ENCODE data around the gene KLHL17.
"Not testable (repeated sequence)": the region's sequence is repeated elsewhere in the genome, so short reads cannot be mapped to it uniquely, and the experiment has no call there.

DNA sequence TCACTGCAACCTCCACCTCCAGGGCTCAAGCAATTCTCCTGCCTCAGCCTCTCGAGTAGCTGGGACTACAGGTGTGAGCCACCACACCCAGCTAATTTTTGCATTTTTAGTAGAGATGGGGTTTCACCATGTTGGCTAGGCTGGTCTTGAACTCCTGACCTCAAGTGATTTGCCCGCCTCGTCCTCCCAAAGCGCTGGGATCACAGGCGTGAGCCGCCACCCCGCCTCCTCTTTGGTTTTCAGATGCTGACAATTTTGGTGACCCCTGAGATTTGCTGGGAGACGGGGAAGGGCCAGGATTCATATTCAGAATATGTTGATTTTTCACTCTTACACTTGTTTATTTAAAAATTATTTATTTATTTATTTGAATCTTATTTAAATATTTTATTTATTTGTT lies 49.7 kb downstream of the KLHL17 start:
- TF ChIP-seq, protein P1, sequence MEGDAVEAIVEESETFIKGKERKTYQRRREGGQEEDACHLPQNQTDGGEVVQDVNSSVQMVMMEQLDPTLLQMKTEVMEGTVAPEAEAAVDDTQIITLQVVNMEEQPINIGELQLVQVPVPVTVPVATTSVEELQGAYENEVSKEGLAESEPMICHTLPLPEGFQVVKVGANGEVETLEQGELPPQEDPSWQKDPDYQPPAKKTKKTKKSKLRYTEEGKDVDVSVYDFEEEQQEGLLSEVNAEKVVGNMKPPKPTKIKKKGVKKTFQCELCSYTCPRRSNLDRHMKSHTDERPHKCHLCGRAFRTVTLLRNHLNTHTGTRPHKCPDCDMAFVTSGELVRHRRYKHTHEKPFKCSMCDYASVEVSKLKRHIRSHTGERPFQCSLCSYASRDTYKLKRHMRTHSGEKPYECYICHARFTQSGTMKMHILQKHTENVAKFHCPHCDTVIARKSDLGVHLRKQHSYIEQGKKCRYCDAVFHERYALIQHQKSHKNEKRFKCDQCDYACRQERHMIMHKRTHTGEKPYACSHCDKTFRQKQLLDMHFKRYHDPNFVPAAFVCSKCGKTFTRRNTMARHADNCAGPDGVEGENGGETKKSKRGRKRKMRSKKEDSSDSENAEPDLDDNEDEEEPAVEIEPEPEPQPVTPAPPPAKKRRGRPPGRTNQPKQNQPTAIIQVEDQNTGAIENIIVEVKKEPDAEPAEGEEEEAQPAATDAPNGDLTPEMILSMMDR (IDR thresholded peaks at IDR 0.05), result not testable (repeated sequence)
- TF ChIP-seq POLR2A (IDR thresholded peaks at IDR 0.05), result not testable (repeated sequence)

Measured in heart left ventricle (tissue), 13 donors.